Measurements from ENCODE around the gene DBNL.

- TF ChIP-seq CTCF (IDR thresholded peaks at IDR 0.05): no peak
- TF ChIP-seq POLR2A (IDR thresholded peaks at IDR 0.05): no peak
These were observed 17.8 kb downstream of the DBNL start for GRCh38 chr7:44062180-44062902.

Measured in testis (tissue), 2 donors.